NCI-H2196 (cell line): ENCODE measurements around the gene MEGF8.

Source experiments
- DNase-seq: peaks from one replicate; lab custom pipeline; 2025; ENCODE audit not compliant: unreplicated experiment; lab: John Stamatoyannopoulos, UW

MEGF8 gene

DNA sequence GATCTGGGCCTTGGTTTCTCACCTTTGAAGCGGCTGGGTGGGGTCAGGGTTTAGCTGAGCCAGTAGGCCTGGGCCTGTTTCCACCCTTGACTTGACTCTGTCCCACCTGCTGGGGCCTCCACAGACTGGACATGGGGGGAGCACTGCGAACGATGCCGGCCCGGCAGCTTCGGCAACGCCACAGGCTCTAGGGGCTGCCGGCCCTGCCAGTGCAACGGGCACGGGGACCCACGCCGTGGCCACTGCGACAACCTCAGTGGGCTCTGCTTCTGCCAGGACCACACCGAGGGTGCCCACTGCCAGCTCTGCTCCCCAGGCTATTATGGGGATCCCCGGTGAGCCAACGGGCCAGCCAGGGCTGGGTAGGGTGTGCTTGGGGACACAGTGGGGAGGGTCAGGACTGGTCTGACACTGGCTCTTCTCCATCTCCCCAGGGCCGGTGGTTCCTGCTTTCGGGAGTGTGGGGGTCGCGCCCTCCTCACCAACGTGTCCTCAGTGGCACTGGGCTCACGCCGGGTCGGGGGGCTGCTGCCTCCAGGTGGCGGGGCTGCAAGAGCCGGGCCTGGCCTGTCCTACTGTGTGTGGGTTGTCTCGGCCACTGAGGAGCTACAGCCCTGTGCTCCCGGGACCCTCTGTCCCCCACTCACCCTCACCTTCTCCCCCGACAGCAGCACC lies 28.0 kb downstream of the MEGF8 start:
- DNase-seq, result no peak

DNA sequence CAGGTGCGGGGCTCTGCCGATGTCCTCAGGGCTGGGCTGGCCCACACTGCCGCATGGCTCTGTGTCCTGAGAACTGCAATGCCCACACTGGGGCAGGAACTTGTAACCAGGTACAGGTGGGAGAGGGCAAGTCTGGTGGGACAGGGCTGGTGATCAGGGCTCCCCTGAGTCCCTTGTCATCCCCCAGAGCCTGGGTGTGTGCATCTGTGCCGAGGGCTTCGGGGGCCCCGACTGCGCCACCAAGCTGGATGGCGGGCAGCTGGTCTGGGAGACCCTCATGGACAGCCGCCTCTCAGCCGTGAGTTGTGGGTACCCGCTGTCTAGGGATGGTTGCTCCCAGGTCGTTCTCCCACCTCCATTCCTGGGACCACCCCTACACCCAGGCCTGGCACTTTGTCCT lies 30.5 kb downstream of the MEGF8 start:
- DNase-seq, result no peak

DNA sequence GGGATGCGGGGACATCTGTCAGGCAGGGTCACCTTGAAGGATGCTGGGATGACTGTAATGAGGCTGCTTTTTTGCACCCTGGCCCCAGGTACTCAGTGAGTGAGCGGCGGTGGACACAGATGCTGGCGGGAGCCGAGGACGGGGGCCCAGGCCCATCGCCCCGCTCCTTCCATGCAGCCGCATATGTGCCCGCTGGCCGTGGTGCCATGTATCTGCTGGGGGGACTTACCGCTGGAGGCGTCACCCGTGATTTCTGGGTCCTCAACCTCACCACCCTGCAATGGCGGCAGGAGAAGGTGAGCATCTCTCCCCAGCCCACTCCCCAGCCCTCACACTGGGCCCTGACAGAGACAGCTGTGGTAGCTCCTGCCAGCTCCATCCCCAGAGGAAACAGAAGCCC lies 31.3 kb downstream of the MEGF8 start:
- DNase-seq, result no peak

DNA sequence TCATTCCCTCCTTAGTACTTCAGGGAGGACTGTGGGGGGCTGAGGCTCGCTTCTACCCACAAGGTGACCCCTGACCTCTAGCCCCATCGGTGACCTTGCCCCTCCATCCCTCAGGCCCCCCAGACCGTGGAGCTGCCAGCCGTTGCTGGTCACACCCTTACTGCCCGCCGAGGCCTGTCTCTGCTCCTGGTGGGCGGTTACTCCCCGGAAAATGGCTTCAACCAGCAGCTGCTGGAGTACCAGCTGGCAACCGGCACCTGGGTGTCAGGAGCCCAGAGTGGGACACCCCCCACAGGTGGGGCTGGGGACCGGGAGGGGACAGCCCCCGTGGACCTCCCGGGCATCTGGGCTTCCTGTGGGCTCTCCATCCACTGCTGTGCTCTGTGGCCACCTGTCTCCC lies 31.9 kb downstream of the MEGF8 start:
- no peak for DNase-seq

DNA sequence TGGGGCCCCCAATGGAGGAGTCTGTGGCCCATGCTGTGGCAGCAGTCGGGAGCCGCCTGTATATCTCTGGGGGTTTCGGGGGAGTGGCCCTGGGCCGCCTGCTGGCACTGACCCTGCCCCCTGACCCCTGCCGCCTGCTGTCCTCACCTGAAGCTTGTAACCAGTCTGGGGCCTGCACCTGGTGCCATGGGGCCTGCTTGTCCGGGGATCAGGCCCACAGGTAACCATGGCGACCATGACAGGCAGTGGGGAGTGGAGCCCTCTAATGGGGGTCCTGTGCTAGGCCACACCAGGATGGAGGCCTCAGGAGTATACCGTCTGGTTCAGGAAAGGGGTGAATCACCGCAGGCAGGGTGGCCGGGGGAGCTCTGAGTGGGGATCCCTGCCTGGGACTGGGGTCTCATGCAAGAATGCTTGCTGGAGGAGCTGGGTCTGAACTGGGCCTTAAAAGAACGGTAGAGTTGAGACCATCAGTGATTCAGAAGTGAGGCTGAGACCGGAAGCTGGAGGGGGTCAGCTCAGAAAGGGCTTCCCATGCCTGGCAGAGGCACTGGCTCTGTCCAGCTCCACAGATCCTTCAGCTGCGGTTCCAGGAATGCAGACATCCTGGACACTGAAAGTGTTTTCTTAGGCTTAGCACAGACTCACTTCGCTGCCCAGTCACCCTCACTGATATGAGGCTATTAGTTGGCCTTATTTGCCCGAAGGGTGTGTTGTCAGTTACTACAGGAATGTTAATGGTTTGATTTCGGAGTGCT lies 35.5 kb downstream of the MEGF8 start:
- no peak for DNase-seq

DNA sequence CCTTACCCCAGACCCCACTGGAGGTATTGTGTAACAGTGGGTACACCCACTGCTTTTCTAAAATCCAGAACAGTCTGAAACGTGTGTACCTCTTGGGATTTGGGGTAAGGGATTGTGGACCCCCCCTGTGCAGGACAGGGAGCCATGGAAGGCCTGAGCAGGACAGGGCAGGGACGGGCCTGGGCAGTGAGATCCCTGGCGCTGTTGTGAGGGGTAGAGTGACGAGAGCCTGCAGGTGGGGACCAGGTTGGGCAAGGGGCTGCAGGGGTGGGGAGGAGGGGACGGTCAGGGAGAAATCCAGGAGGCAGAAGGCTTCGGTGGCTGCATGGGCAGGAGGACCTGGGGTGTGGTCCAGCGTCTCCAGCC lies 36.1 kb downstream of the MEGF8 start:
- DNase-seq, result no peak

DNA sequence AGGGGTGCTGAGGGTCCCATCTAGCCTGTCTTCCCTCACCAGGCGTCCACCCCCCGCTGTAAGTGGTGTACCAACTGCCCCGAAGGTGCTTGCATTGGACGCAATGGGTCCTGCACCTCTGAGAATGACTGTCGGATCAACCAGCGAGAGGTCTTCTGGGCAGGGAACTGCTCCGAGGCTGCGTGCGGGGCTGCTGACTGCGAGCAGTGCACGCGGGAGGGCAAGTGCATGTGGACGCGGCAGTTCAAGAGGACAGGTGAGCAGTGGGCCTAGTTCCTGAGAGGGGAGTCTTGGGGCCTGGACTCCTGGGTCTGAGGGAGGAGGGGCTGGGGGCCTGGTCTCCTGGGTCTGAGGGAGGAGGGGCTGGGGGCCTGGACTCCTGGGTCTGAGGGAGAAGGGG lies 36.9 kb downstream of the MEGF8 start:
- DNase-seq, result no peak

DNA sequence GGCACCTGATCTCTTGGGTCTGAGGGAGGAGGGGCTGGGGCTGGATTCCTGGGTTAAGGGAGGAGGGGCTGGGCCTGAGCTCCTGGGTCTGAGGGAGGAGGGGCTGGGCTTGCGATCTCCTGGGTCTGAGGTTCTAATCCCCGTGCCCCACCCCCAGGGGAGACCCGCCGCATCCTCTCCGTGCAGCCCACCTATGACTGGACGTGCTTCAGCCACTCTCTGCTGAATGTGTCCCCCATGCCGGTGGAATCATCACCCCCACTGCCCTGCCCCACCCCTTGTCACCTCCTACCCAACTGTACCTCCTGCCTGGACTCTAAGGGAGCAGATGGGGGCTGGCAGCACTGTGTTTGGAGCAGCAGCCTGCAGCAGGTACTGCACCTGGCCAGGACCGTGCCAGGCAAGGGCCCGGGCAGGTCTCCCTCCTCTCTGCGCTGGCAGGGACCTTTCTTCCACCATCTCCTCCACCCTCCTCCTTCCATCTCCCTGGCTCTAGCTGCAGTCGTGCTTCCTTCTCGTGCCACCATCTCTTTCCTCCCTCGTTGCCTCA lies 37.5 kb downstream of the MEGF8 start:
- no peak for DNase-seq

DNA sequence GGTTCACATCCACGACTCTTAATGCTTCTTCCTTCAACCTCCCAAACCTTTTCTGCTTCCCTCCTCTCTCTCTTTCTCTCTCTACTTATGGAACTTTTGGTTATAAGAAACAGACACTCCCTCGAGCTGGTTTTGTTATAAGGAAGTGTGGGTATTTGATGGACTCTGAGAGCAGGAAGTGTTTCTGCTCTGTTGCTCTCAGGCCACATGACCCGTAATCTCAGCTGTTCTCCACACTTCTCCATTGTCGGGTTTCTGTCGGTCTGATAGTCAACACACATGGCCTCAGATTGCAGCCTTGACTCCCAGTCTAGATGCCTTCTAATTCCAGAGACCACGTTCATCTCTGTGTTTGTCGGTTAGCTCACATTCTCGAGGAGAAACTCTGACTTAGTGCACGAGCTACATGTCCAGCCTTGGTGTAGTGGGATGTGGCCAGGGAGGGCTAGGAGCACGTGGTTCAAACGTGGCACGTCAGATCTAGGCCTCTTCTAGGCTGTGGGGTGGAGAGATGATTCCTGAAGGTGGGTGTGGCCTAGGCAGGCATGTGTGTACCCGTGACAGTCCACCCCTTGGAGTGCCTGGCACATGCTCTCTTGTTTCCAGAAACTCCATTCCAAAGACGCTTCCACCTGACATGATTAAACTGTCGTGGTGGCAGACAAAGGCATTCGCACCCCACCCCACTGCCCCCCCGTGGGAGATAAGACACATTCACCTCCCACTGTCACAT lies 38.3 kb downstream of the MEGF8 start:
- no peak for DNase-seq

DNA sequence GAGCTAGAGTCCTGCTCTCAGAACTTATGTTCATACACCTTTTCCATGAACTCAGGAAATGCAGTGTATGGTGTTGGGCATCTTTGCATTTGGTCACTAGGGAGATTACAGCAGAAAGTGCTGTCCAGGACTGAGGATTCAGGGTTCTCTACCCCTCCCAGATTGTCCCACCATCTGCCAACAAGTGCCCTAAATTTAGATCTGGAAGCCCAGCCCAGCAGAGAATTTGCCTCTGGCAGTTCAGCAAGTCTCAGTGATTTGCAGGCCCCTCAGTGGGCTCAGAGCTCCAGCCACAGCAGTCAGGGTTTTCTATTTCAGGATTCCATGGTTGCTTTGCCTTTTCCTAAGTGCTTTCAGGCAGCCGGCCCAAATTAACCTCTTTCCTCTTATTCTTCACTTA lies 41.2 kb downstream of the MEGF8 start:
- no peak for DNase-seq

DNA sequence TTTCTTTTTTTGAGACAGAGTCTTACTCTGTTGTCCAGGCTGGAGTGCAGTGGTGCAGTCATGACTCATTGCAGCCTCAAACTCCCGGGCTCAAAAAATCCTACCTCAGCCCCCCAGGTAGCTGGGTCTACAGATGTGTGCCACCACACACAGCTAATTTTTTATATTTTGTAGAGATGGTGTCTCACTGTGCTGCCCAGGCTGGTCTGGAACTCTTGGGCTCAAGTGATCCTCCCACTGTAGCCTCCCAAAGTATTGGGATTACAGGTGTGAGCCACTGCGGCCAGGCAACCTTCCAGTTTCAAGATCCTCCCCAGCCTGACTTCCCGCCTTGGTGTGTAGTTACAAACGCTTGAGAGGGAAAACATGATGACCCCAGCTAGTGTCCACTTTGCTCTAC lies 42.5 kb downstream of the MEGF8 start:
- no peak for DNase-seq

DNA sequence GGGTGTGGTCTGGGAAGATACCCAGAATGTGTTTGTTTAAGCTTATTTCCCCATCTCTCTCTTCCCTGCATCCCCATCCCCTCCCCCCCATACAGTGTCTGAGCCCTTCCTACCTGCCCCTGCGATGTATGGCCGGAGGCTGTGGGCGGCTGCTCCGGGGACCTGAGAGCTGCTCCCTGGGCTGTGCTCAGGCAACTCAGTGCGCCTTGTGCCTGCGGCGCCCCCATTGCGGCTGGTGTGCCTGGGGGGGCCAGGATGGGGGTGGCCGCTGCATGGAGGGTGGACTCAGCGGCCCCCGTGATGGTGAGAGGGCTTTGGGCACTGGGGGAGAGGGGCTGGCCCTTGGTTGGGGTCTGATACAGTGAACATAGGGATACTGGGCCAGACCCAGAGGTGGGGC lies 42.9 kb downstream of the MEGF8 start:
- no peak for DNase-seq

DNA sequence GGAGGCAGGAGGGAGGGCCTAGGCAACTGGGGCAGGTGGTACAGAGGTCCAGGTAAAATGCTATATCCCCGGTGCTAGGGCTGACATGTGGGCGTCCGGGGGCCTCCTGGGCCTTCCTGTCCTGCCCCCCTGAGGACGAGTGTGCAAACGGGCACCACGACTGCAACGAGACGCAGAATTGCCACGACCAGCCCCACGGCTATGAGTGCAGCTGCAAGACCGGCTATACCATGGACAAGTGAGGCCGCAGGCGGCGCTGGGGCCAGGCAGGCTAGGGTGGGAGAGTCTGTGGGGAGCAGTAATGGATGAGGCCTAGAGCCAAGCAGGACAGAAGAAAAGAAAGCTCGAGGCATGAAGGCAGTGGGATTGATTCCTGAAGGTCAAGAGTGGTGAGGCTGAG lies 43.3 kb downstream of the MEGF8 start:
- DNase-seq, result no peak

DNA sequence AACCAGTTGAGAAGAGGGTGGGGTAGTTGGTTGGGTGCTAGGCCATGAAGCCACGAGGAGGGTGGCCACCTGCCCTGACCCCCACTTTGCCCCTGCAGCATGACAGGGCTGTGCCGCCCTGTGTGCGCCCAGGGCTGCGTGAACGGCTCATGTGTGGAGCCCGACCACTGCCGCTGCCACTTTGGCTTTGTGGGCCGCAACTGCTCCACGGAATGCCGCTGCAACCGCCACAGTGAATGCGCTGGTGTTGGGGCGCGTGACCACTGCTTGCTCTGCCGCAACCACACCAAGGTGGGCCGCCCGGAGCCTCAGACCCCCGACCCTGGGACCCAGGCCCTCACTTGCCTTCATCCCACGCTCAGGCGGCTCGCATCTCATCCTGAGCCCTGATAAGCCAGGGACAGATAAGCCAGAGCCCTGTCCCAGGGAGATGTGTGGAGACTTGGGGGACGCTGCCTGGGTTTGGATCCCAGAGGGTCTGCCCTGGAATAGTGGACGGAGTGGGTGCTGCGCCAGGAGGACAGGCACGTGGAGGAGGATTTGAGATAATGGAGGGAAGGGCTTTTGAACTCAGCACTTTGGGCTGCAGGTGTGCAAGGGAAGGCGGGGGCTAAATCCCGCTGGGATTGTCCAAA lies 44.1 kb downstream of the MEGF8 start:
- no peak for DNase-seq

DNA sequence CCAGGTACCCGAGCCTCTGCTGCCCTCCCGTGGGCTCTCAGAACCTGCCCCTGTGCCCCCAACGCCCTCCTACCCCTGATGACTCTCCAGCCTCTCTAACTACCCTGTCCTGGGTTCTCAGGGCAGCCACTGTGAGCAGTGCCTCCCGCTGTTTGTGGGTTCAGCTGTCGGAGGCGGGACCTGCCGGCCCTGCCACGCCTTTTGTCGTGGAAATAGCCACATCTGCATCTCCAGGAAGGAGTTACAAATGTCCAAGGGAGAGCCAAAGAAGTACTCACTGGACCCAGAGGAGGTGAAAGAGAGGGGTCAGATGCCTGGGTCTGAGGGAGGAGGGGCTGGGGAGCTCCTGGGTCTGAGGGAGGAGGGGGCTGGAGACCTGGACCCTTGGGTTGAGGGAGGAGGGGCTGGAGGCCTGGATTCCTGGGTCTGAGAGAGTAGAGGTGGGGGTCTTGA lies 44.7 kb downstream of the MEGF8 start:
- DNase-seq, result no peak

DNA sequence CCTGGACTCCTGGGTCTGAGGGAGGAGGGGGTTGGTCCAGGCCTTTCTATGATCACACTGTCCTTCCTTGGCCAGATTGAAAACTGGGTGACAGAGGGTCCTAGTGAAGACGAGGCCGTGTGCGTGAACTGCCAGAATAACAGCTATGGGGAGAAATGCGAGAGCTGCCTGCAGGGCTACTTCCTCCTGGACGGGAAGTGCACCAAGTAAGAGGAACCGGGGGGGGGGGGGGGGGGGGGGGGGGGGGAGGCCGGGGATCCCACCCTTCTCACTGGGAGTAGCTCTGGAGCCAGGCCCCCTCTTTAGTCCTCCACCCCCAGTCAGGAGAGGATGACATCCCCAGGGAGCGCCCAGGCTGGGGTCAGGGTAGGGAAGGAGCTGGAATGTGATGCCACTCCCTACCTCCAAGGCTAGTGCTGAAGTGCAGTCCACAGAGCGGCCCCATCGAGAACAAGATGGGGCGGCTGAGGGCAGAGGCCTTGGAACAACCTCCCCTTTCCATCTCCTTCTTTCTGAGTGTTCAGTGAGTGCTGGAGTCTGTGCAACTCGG lies 45.3 kb downstream of the MEGF8 start:
- no peak for DNase-seq

DNA sequence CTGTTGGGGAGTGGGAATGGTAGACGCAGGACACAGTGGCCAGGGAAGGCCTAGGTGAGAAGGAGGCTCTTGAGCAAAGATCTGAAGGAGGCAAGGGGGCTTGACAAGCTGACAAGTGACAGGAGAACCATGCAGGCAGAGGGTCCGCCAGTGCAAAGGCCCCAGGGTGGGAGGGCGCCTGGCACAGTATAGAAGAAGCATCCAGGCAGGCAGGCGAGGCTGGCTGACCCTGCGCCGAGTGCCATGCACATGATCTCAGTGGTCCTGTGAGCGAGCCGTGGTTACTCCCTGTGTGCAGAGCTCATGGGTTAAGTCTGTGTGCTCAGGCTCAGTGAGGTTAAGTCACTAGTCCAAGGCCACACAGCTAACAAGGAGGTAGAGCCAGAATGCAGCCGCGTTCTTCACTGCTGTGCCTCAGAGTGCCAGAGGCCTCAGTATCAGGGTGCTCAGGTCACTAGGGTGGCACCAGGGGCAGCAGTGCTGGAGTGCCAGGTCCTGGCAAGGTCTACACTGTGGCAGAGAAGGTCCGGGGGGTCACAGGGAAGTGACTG lies 49.5 kb downstream of the MEGF8 start:
- DNase-seq, result no peak

DNA sequence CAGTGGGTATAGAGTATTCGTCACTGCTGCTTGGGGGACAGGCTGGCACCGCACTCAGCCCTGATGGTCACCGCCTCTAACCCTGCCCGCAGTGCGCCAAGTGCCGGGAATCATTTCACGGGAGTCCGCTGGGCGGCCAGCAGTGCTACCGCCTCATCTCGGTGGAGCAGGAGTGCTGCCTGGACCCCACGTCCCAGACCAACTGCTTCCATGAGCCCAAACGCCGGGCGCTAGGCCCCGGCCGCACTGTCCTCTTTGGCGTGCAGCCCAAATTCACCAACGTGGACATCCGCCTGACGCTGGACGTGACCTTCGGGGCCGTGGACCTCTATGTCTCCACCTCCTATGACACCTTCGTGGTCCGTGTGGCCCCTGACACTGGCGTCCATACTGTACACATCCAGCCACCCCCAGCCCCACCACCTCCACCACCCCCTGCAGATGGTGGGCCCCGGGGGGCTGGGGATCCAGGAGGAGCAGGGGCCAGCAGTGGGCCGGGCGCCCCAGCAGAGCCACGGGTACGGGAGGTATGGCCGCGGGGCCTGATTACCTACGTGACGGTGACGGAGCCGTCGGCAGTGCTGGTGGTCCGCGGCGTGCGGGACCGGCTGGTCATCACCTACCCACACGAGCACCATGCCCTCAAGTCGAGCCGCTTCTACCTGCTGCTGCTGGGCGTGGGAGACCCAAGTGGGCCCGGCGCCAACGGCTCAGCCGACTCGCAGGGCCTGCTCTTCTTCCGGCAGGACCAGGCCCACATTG lies 50.2 kb downstream of the MEGF8 start:
- DNase-seq, result no peak

DNA sequence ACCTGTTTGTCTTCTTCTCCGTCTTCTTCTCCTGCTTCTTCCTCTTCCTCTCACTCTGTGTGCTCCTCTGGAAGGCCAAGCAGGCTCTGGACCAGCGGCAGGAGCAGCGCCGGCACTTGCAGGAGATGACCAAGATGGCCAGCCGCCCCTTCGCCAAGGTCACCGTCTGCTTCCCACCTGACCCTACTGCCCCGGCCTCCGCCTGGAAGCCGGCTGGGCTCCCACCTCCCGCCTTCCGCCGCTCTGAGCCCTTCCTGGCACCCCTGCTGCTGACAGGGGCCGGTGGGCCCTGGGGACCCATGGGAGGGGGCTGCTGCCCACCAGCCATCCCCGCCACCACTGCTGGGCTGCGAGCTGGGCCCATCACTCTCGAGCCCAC lies 50.7 kb downstream of the MEGF8 start:
- no peak for DNase-seq
